GM18909 (cell line): ENCODE data around the gene CRNKL1.
"Not testable (repeated sequence)": the region's sequence is repeated elsewhere in the genome, so short reads cannot be mapped to it uniquely, and the experiment has no call there.

Experiments
- ATAC-seq: cut with Tn5 transposase; IDR thresholded peaks from one replicate; pipeline ENCODE4 v1.9.1; 2021; ENCODE audit warnings: mild to moderate bottlenecking; ENCODE audit not compliant: unreplicated experiment, poor library complexity

Gene CRNKL1

DNA sequence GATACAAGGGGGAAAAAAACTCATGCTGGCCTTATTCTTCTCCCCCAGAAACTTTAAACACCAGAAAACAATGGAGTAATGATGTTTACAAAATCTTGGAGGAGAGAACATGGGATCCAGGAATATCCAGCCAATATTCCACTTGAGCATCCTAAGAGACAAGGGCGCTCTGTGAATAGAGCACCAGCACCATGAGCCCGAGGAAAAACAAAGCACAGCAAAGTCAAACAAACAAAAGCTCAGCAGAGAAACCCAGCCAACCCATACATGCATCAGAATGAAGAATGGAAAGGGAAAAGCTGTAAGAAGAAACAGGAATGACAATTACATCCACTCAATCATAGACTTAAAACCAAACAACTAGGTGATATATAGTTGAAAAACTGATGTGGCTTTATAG, 39.7 kb downstream of the CRNKL1 start:
- no peak for ATAC-seq

DNA sequence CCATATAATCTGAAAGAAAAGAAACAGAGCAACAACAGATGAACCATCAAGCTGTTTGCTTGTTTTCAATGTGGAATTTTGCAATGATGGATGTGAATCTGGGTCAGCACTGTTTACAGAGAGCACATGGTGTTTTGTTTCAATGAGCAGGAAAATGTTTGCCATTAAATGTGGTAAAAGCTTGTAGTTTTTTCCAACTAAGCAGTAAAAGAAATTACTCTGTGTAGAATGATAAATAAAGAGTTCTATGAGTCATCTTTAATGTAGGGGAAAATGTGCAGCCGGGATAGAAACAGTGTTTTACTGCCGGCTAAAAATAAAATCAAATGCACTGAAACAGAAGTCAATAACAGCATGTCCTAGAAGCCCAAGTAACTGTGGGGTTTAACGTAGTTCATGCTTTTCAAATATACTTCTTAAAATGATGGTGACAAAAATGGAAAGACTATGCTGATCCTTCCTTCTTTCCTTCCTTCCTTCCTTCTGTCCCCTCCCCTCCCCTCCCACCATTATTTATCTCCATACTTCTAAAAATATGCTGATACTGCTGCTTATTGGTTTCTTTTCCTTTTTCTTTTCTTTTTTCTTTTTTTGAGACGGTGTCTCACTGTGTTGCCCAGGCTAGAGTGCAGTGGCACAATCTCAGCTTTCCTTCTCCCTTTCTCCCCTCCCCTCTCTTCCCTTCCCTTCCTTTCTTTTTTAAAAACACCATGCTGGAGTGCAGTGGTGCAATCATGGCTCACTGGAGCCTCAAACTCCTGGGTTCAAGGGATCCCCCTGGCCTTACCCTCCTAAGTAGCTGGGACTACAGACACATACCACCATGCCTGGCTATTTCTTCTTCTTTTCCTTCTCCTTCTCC, 41.4 kb downstream of the CRNKL1 start:
- ATAC-seq = no peak

DNA sequence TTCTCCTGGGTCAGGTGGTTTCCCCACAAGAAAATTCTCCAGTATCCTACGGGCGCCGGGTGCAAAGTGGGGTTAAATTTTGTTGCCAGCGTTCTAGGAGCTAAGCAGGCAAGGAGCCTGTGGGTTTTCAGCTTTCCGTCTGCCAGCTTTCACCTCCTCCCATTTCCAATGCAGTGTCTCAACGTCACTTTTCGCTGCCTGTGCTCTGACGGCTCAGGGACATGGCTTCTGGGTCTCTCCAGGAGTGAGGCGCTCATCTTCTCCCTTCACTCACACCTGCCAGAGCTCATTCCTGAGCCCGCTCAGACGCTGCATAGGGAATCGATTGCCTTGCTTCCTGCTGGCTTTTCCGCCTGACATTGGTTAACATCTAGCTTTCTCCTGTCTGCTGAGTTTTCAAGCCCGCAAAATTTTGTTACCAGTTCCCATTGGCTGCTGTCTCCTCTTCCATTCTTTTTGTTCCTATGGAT, 42.4 kb downstream of the CRNKL1 start:
- ATAC-seq = no peak

DNA sequence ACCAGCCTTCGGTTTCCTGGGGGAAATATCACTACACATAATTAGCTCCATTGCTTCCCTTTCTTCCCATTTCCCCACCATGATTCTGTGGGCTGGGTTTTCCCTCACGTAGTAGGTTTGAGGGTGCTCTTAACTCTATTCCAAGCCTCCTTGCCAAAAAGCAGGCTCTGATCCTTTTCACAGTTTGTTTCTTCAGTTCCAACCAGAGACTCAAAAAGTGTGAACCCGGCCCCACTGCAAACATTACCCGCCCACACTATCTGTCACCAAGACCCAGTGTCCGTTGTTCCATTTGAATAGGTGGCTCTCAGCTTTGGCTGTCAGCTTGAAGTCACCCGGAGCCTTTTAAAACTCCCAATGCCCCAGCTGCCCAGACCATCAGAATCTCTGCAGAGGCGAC, 46.9 kb downstream of the CRNKL1 start:
- no peak for ATAC-seq

DNA sequence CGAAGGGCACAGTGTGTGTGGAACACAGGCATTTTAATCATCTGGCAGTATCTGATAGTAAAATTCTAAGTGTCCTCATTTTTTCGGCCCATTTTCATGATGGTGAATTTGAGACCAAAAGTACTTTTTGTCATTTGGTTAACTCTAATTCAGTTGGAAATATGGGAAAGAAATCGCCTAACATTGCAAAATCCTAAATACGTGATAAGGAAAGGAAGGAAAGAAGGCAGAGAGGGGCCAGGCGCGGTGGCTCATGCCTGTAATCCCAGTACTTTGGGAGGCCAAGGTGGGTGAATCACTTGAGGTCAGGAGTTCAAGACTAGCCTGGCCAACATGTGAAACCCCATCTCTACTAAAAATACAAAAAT, 48.3 kb downstream of the CRNKL1 start:
- ATAC-seq = not testable (repeated sequence)

- no peak for ATAC-seq
Measured at GRCh38 chr20:20003031-20003954, 49.0 kb downstream of the CRNKL1 start.

GRCh38 chr20:20002101-20002998, 49.9 kb downstream of the CRNKL1 start:
- no peak for ATAC-seq

- ATAC-seq = no peak
Measured at GRCh38 chr20:20000211-20000968, 51.9 kb downstream of the CRNKL1 start.

- no peak for ATAC-seq
Measured at GRCh38 chr20:19998990-19999705, 53.1 kb downstream of the CRNKL1 start.

DNA sequence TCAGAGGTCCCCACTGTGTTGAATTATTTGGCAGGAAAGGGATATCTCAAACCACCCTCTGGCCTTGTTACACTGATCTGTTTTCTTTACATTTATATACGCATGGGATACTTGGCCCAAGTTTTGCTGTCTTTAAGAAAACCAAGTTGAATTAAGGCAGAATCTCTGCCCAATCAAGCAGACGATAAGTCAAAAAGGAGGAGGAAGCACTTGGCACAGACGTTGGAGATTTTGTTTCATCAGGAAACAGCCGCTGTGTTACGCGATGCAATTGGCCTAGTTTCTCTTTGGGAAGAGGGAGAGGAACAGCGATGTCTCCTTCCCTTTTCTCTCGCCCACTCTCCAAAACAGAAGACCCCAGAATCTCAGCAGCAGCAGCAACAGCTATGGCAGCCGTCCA, 55.3 kb downstream of the CRNKL1 start:
- ATAC-seq = no peak

GRCh38 chr20:19996222-19996621, 56.0 kb downstream of the CRNKL1 start:
- no peak for ATAC-seq

- no peak for ATAC-seq
Measured at GRCh38 chr20:19995220-19995863, 56.9 kb downstream of the CRNKL1 start.

DNA sequence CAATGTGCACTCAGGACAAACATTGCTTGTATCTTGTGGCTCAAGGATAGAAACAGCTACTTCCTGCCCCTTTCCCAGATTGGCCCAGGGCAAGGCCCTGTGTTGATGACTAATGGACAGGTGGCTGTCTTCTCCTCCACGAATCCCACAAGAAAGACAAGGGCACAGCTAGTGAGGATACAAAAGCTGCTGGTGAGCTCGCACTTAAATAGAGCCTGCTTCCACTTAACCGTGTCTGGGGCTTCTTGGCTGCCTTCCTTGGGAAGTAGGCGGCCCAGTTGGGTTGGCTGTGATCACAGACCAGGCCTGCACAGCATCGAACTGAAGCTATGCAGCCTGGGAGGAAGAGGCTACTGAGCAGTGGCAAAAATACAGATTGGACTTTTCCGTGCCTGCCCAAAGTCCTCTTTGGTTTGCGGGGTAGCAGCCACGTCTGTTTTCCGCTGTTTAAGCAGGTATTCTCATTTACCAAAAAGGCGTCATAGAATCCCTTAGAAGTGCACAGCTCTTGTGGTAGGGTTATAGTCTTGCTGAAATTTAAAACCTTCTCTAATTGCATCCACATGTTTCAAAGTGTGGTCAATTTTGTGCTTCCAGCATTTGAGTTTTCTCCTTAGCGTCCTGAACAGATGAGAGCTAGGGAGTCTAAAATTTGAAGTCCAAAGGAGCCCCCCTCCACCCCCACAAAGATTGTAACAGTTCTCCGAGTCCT, 58.2 kb downstream of the CRNKL1 start:
- ATAC-seq = no peak

DNA sequence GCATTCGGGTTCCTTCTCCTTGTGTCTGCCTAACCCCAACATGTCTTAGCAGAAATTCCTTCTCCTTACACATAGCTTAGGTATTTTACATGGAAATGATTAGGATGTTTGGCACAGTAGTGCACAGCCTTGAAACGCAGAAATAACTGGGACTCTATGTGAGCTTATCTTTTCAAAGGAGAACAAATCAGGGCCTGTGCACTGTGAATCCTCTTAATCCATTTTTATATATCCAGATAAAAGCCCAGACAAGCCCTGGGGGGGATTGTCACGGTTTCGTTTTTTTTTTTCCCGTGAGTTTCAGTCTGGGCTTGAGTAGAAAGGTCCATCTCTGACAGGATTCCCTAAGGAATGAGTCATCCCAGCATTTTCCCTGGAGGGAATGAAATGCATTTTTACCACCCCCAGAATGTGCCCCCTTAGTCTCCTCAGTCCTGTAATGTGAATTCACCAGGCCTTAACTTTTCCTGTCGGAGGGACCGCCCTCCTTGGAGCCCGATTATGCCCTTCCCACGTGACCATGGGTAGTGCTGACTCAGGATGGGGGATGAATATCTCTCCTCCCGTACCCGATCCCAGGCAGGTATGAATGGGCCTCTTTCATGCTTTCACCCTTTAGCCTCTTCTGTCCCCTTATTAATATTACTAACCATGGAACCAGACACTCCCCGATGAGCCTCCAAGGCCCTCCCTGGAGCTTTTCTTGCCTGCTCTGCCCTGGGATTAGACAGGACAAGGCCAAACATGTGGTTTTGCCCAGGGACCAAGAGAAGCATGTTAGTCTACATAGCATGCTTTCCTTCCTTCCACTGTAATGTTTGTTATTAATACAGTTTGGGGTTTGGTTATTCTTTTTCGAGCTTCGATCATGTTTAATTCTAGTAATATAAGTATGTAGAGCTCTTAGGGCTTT, 59.0 kb downstream of the CRNKL1 start:
- no peak for ATAC-seq

DNA sequence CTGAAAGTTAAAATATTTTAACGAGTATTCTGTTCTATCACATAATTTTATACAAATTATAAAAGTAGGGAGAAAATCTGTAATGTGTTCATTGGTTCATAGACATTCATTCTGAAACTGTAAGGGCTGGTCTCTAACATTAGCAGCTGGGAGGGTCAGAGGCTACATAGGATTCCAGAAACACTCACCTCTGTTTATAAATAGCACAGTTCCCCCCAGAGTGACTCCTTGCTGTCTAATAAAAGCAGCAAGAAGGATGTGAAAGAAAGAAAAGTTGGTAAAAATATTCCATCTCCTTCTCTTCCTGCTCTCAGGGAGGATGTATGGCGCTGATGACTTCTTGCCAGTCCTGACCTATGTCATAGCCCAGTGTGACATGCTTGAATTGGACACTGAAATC, 60.4 kb downstream of the CRNKL1 start:
- ATAC-seq = no peak

DNA sequence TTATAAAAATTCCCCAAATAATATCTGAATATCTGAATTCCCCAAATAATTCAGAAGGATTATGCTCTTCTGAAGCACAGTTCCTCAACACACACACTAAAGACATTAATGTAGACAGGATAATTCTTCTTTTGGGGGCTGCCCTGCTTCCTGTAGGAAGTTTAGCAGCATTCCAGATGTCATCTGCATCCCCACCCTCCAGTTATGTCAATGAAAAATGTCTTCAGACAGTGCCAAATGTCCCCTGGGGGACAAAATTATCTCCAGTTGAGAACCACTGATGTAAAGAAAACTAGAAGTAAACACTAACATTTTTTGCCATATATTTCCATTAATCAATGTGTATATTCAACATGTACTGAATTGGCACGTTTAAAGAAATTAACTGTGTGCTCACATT, 61.0 kb downstream of the CRNKL1 start:
- ATAC-seq = no peak

GRCh38 chr20:19990850-19991249, 61.4 kb downstream of the CRNKL1 start:
- no peak for ATAC-seq
